ENCODE measurements around the gene CPEB3.
"Not testable (repeated sequence)": the region's sequence is repeated elsewhere in the genome, so short reads cannot be mapped to it uniquely, and the experiment has no call there.

Gene CPEB3

DNA sequence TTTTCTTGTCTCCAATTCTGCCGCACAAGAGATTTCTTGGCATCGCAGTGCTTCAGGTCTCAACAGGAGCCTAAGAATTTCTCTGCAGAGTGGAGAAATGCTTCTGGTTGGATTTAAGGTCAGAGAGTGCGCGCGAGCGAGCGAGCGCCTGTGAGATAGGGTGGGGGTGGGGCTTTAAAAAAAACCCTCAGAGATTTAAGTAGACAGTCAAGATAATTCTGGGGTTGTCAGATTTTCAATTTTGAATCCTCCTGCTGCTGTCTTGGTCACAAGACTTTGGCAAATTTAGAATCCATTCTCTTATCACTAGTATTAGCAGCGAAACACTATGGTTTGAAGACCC, 49.7 kb downstream of the CPEB3 start:
- Mint-ChIP-seq H3K36me3 (ENCODE audit: low read depth) (peaks cover 4% of the 10 kb centered on the region), H3K4me3 (peak overlapping the region; percentile 86), H3K9me3 (no peaks in the 10 kb centered on the region), H3K4me1 (ENCODE audit: low read depth) (peaks cover 43% of the 10 kb centered on the region), H3K27me3 (peaks cover 8% of the 10 kb centered on the region), H3K27ac (no peak overlapping the region)

DNA sequence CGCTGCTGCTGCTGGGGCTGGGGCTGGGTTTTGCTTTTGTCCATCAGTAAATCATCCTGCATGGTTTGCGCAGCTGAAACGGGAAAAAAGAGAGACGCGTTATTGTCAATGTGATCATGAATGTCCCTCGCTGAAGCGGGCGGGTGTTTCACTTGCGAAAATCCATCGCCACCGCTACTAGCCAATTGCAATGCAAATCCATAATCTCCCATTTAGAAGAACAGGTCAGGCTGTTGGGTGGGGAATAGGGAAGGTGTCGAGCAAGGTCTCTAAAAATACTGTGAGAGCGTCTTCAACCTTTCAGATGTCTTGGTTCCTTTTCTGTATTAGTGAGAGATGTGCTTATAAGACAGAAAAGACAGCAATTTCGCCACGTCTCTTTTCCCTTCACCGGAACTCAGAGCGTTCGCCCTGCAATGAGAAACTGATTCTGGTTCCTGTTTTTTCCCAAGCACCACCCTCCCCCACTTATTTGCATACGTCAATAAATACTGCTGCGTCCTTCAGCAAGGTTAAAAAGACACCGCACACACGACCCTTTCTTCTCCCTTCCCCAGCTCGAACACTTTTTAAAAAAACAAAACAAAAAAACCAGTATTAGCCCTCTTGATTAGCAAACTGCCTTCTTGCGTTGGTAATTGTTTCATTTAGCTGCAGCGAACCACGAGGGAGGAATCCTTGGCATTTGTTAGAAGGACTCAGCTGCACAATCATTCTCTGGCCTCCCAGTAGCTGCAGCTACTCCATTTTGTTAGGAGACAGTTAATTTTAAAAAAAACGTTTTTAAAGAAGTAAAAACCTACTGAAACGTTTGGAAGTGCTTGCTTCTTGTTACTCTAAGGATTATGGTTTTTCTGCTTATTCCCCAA, 50.4 kb downstream of the CPEB3 start:
- Mint-ChIP-seq H3K4me1 (ENCODE audit: low read depth) (peaks cover 43% of the 10 kb centered on the region), H3K36me3 (ENCODE audit: low read depth) (peaks cover 4% of the 10 kb centered on the region), H3K27me3 (peaks cover 8% of the 10 kb centered on the region), H3K4me3 (peak overlapping the region; percentile 86), H3K27ac (no peak overlapping the region), H3K9me3 (no peaks in the 10 kb centered on the region)

DNA sequence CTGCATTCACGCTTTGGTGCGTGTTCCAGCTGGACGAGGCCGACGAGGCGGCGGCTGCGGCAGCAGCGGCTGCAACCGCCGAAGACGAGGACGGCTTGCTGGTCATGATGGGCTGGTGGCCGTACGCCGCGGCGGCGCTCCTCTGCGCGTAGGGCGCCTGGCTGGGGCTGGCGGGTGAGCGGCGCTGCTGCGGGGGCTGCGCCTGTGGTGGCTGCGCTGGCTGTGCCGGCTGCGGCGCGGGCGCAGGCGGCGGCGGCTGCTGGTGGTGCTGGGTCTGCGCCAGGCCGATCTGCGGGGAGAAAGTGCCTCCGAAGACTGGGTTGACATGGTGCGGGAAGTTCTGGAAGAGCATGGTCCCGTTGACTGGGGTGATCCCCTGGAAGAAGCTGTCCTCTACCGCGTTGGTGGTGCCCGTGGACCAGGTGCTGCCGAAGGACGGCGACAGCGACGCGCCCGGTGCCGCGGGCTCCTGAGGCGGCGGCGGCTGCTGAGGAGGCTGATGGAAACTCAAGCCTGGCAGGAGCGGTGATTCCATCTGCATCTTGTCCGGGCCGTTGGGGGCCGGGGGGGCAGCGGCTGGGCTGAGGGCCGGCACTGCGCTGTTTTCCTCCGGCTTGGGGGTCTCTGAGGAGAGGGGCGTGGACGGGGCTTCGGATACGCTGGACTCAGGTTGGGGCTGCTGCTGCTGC, 51.1 kb downstream of the CPEB3 start:
- Mint-ChIP-seq H3K36me3 (ENCODE audit: low read depth) (peaks cover 4% of the 10 kb centered on the region), H3K9me3 (no peaks in the 10 kb centered on the region), H3K4me1 (ENCODE audit: low read depth) (peaks cover 41% of the 10 kb centered on the region), H3K4me3 (peak overlapping the region; percentile 86), H3K27ac (no peak overlapping the region), H3K27me3 (peaks cover 8% of the 10 kb centered on the region)

DNA sequence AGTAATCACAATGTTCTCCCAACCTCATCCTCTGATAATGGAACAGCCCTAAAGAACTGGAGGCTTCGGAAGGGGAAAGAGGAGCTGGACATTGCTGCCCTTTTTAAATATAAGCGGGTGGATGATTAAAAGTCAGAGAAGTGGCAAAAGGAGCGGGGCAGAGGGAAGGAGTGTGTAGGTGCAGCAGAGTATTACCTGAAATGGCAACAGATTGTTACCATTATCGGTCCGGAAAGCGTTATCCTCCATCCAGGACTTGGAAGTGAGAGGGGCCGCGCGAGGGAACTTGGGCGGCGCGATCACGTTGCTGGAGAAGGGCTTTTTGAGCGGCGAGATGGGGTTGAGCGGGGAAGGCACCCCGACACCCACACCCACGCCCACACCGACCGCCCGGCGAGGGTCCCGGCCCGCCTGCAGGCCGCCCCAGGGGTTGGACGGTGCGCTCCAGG, 51.7 kb downstream of the CPEB3 start:
- Mint-ChIP-seq H3K27ac (no peak overlapping the region), H3K27me3 (peaks cover 8% of the 10 kb centered on the region)

DNA sequence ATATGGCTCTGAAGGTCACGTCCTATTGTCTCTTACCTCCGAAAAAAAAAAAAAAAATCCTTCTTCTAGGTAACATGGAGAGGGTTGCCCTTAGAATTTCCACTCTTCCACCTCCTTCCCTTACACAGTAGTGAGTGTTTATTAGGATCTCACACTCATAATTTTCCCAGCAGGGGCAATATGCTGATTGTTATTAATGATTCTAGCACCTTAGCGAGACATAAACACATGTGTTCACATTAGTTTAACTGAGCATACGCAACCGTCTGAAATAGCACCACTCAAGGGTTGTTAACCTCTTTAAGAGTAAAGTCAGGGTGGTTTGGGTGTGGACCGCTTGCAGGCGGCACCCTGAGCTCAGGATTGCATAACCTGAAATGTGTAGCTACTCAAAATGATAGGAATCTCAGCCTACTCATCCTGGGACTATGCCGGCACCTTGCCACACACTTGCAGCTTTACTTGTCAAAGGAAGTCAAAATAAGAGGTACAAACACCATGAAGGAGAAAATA, 52.2 kb downstream of the CPEB3 start:
- peaks cover 7% of the 10 kb centered on the region for H3K36me3 Mint-ChIP-seq (ENCODE audit: low read depth)
- H3K9me3 Mint-ChIP-seq, result no peaks in the 10 kb centered on the region
- peaks cover 8% of the 10 kb centered on the region for H3K27me3 Mint-ChIP-seq
- peak overlapping the region; percentile 69 for H3K4me3 Mint-ChIP-seq
- H3K4me1 Mint-ChIP-seq (ENCODE audit: low read depth), result peaks cover 39% of the 10 kb centered on the region
- no peak overlapping the region for H3K27ac Mint-ChIP-seq

More for the DNA sequence above, 51.7 kb downstream of the CPEB3 start:
- H3K4me3 Mint-ChIP-seq, result peak overlapping the region; percentile 69
- no peaks in the 10 kb centered on the region for H3K9me3 Mint-ChIP-seq
- H3K36me3 Mint-ChIP-seq (ENCODE audit: low read depth), result peaks cover 7% of the 10 kb centered on the region
- peaks cover 39% of the 10 kb centered on the region for H3K4me1 Mint-ChIP-seq (ENCODE audit: low read depth)

DNA sequence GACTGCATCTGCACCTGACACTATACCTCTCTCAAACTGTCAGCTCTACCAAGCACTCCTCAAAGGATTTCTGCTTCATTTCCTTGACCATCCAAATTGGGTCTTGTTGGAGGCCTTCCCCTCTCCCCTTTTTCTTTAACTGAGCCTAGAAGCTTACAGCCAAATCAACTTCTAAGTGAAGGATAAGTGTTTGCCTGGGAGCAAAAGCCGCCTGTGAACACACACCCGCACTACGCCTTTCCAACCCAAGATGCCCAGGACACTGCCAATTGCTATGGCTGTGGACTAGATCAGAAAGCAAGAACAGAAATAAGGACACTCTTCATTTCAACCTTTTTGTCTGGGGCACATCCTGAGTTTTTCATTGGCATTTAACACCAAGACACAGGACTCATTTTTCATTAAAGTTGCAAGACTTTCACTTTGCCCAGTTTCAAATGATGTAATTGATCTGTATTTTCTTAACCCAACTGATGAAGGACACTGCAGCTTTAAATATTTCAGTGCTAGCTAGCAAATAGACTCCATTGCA, 52.8 kb downstream of the CPEB3 start:
- Mint-ChIP-seq H3K27ac (no peak overlapping the region), H3K27me3 (peaks cover 8% of the 10 kb centered on the region), H3K9me3 (no peaks in the 10 kb centered on the region), H3K36me3 (ENCODE audit: low read depth) (peaks cover 7% of the 10 kb centered on the region), H3K4me1 (ENCODE audit: low read depth) (peaks cover 36% of the 10 kb centered on the region), H3K4me3 (no peak overlapping the region)

DNA sequence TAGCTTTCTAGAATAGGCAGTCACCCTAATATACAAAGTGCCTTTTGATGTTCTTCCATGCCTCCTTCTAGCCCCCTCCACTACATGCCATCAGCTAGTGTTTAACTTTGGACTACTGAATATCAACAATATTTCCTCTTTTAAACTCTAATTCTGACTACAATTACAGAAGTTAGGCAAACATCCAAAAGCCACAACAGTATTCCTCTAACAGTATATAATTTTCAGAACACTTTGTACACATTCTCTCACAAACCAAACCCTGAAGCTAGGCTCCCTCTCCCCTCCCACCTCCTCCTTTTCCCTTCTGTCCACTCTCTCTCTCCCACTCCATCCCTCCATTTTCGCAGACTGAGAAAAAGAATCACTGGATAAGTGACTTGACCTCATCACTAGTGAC, 59.7 kb downstream of the CPEB3 start:
- H3K4me3 Mint-ChIP-seq, result no peak overlapping the region
- H3K27me3 Mint-ChIP-seq, result no peaks in the 10 kb centered on the region
- H3K27ac Mint-ChIP-seq, result no peak overlapping the region
- peaks cover 3% of the 10 kb centered on the region for H3K36me3 Mint-ChIP-seq (ENCODE audit: low read depth)
- H3K9me3 Mint-ChIP-seq, result no peaks in the 10 kb centered on the region
- peaks cover 5% of the 10 kb centered on the region for H3K4me1 Mint-ChIP-seq (ENCODE audit: low read depth)

DNA sequence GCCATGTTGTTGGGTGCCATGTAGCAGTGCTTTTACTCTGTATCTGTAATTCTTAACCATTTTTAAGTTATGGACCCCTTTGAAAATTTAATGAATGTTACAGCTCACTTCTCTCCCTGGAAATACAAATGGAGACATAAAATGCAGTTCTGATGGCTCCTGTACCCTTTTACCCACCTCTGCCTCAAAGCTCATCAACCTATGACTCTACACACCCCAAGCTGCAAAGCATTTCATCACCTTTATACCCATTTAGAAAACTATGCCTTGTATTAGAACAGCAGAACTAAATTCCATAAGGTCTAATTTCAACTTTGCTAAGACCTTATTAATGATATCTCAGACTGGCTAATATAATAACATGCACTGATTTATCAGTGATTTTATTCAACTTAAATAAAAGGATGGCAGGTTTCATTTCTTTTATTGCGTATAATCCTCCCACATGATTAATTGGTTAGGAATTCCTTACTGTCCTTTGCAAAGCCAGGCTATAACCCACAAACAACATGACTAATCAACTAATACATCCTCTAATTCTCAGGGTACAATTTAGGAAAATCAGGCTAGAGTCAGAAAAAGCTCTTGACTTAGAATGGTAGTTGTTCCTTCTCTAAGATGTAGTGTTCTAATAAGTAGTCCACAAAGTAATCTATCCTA, 68.1 kb downstream of the CPEB3 start:
- peaks cover 4% of the 10 kb centered on the region for H3K36me3 Mint-ChIP-seq (ENCODE audit: low read depth)
- no peak overlapping the region for H3K27ac Mint-ChIP-seq
- H3K4me3 Mint-ChIP-seq, result no peak overlapping the region
- no peaks in the 10 kb centered on the region for H3K4me1 Mint-ChIP-seq (ENCODE audit: low read depth)
- no peaks in the 10 kb centered on the region for H3K27me3 Mint-ChIP-seq
- H3K9me3 Mint-ChIP-seq, result no peaks in the 10 kb centered on the region

DNA sequence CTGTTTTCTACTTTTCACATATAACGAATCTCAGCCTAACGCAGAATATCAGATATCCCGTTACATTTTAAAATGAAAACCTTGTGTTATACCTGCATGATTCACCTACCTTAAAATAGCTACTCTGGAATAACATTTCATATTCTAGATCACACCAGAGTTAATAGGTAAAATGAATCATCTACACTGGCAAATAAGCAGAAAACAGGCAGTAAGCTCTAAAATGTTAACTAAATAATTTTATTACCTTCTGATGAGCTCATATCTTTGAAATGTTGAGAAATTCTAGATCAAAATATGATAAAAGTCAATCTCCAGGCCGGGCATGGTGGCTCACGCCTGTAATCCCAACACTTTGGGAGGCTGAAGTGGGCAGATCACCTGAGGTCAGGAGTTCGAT, 71.3 kb downstream of the CPEB3 start:
- H3K4me3 Mint-ChIP-seq, result no peak overlapping the region
- no peak overlapping the region for H3K27ac Mint-ChIP-seq
- H3K27me3 Mint-ChIP-seq, result no peaks in the 10 kb centered on the region
- peaks cover 4% of the 10 kb centered on the region for H3K36me3 Mint-ChIP-seq (ENCODE audit: low read depth)
- no peaks in the 10 kb centered on the region for H3K4me1 Mint-ChIP-seq (ENCODE audit: low read depth)
- no peaks in the 10 kb centered on the region for H3K9me3 Mint-ChIP-seq

DNA sequence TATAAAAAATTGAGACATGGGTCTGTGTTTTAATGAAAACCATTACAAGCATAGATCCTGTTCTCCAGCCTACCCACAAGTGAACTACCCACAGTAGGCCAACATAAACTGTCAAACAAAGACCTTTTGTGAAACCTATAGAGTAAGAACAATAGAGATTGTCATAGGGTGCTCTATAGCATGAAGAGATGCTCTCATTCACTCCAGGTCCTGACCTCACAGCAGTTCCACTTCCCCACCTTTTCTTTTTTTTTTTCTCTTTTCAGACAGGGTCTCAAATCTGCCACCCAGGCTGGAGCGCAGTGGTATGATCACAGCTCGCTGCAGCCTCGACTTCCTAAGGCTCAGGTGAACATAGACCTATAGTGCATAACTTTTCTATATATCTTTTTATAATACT, 72.3 kb downstream of the CPEB3 start:
- no peak overlapping the region for H3K27ac Mint-ChIP-seq
- H3K4me1 Mint-ChIP-seq (ENCODE audit: low read depth), result peaks cover 7% of the 10 kb centered on the region
- H3K9me3 Mint-ChIP-seq, result no peaks in the 10 kb centered on the region
- no peak overlapping the region for H3K4me3 Mint-ChIP-seq
- no peaks in the 10 kb centered on the region for H3K27me3 Mint-ChIP-seq
- H3K36me3 Mint-ChIP-seq (ENCODE audit: low read depth), result no peaks in the 10 kb centered on the region

DNA sequence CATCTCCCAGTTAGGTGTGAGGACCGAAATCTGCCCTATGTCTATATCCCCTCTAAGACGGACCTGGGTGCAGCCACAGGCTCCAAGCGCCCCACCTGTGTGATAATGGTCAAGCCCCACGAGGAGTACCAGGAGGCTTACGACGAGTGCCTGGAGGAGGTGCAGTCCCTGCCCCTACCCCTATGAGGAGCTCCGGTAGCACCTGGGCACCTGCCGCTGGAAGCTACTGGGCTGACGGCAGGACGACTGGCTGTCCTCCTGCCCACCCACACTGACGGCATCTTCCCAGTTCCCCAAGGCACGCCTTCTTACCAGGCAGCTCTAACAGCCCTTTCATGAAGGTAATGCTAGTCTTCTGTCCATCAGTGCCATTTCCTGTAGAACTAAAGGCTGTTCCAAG, 74.3 kb downstream of the CPEB3 start:
- H3K27me3 Mint-ChIP-seq; H3K36me3 Mint-ChIP-seq (ENCODE audit: low read depth); H3K9me3 Mint-ChIP-seq; H3K27ac Mint-ChIP-seq; H3K4me1 Mint-ChIP-seq (ENCODE audit: low read depth); H3K4me3 Mint-ChIP-seq: not testable (repeated sequence)

DNA sequence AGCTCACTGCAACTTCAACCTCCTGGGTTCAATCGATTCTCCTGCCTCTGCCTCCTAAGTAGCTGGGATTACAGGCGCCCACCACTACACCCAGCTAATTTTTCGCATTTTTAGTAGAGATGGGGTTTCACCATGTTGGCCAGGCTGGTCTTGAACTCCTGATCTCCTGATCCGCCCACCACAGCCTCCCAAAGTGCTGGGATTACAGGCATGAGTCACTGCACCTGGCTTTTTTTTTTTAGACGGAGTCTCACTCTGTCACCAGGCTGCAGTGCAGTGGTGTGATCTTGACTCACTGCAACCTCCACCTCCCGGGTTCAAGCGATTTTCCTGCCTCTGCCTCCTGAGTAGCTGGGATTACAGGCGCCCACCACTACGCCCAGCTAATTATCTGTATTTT, 75.7 kb downstream of the CPEB3 start:
- not testable (repeated sequence) for H3K27me3 Mint-ChIP-seq; H3K36me3 Mint-ChIP-seq (ENCODE audit: low read depth); H3K27ac Mint-ChIP-seq; H3K4me3 Mint-ChIP-seq; H3K9me3 Mint-ChIP-seq
- H3K4me1 Mint-ChIP-seq (ENCODE audit: low read depth), result peaks cover 17% of the 10 kb centered on the region

DNA sequence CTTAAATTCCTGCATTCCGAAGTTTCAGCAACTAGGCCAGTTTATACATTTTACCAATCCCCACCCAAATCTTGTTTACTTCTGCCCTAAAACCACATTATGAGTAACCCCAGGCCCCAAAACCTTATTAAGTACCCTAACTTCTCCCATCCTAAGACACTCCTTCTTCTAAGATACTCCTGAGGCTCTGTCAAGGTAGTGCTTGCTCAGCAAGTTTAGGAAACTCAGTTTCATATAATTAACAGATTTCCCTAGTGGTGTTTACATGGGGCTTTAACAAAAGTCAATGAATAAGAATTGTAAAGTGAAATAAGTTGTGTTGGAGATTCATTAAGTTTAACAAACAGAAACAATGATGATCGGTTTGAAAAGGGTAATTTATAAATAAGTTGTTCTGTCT, 77.8 kb downstream of the CPEB3 start:
- Mint-ChIP-seq H3K27ac (no peak overlapping the region), H3K4me3 (no peak overlapping the region), H3K27me3 (no peaks in the 10 kb centered on the region), H3K36me3 (ENCODE audit: low read depth) (no peaks in the 10 kb centered on the region), H3K4me1 (ENCODE audit: low read depth) (peaks cover 17% of the 10 kb centered on the region), H3K9me3 (no peaks in the 10 kb centered on the region)

DNA sequence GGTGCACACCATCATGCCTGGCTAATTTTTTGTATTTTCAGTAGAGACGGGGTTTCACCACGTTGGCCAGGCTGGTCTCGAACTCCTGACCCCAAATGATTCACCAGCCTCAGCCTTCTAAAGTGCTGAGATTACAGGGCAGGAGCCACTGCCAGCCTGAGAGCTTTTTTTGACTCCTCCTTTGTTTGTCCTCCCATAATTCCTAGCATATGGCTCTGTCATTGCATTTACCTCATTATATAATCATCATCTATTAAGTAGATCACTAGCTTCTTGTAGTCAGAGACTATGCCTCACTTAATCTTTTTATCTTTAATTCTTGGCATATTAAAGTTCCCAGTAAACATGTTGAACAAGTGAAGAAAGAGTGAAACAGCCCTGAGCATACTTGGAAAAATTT, 82.1 kb downstream of the CPEB3 start:
- no peaks in the 10 kb centered on the region for H3K9me3 Mint-ChIP-seq
- peaks cover 11% of the 10 kb centered on the region for H3K4me1 Mint-ChIP-seq (ENCODE audit: low read depth)
- no peak overlapping the region for H3K27ac Mint-ChIP-seq
- H3K36me3 Mint-ChIP-seq (ENCODE audit: low read depth), result no peaks in the 10 kb centered on the region
- H3K27me3 Mint-ChIP-seq, result no peaks in the 10 kb centered on the region
- no peak overlapping the region for H3K4me3 Mint-ChIP-seq

DNA sequence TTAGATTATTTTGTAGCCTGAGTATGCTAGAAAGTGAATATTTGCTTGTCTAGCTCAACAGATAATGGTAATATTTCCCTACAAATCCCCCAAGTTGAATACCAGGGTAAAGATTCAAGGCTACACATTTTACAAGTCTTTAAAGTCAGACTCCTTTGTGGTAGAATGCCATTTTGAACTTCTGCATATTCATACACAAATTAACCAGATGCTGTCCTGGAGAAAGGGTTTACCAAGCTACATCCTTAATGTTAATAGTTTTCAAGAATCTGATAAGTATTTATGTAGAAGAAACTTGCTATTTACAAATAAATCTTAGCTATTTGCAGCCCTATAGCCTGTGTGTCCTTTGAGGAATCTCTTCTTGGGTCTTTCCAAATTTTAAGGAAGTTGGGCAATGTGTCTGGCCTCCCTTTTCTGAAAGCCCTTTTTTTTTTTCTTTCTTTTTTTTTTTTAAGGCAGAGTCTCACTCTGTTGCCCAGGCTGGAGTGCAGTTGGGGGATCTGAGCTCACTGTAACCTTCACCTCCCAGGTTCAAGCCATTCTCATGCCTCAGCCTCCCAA, 82.6 kb downstream of the CPEB3 start:
- Mint-ChIP-seq H3K36me3 (ENCODE audit: low read depth) (no peaks in the 10 kb centered on the region), H3K9me3 (no peaks in the 10 kb centered on the region), H3K27me3 (no peaks in the 10 kb centered on the region), H3K27ac (no peak overlapping the region), H3K4me3 (no peak overlapping the region), H3K4me1 (ENCODE audit: low read depth) (peaks cover 9% of the 10 kb centered on the region)
